ENCODE results near the gene NOTCH4.

- no peak for TF ChIP-seq TAF1 (IDR thresholded peaks at IDR 0.05; ENCODE audit: borderline replicate concordance, low read depth, low read length)
- no peak for TF ChIP-seq POLR2AphosphoS5 (IDR thresholded peaks at IDR 0.05; ENCODE audit: low read depth, low read length)
- TF ChIP-seq POLR2A (IDR thresholded peaks at IDR 0.05; ENCODE audit: low read depth, low read length): no peak
Observed at GRCh38 chr6:32189069-32189741, 34.7 kb downstream of the NOTCH4 start.

All from GM12892 (cell line).